ENCODE results near the gene DSCAML1. TPM values are rescaled to one million over a fixed set of nuclear protein-coding genes. Genes with fewer than 3 reads are reported as not detected.

The DSCAML1 gene
- total and polyA plus RNA-seq, 9 of the 15 experiments (the other 6 are each of a cell fraction or from before 2014, with no cell fraction given): not detected

DNA sequence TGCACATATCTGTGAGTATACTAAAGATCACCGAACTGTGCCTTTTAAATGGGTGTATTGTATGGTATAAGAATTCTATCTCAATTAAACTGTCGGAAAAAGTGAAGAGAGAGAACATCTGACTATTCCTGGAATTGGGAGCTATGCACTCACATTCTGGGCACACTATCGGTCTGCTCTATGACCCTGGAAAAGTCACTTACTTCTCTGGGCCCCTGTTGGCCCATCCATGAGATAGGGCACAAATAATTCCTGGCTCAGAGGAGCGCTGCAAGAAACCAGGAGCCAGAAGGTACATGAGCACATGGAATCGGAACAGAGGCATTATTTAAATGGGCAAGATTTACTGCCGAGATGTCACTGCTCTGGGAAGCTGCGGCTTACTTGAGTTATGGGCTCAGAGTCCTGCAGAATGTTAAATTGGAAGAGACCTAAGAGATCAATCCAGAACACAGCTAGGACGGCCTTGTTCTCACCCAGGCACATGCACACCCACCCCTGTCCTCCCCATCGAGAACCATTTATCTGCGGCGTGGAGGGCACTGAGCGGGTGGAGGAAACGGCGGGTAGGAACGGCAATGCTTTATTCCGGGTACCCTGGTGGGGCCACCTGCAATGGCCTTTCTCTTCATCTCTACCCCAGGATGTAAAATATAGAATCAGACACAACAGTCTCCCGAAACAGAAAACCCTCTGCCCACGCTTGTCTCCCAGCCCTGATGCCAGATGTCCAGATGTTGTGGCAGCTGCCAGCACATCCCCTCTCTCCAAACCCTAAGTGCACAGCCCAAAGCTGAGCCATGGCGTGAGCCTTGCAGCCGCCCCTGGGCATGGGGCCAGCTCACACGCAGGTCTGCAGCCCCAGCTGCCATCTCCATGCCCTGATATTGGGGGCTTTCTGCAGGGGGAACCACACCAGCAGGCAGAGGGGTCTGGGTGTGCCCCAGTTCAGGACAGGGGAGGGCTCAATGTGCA is 142.4 kb downstream of the DSCAML1 start:
- Histone ChIP-seq H3K27ac (ENCODE audit: extremely low read depth, low read depth, low read length) (no peak overlapping the region), H3K36me3 (ENCODE audit: control insufficient read depth, insufficient read depth, low read length) (no peaks in the 10 kb centered on the region), H3K9ac (ENCODE audit: insufficient read depth in 1 of 2, low read depth in 2 of 2, low read length in 2 of 2) (no peak overlapping the region), H3K4me2 (ENCODE audit: insufficient read depth, low read length) (no peak overlapping the region), H4K20me1 (replicated peaks; ENCODE audit: control insufficient read depth, insufficient read depth, low read length) (no peaks in the 10 kb centered on the region; the same call in 1 of the 2 replicates), H3K9me3 (replicated peaks; ENCODE audit: control insufficient read depth, insufficient read depth, low read depth, low read length) (no peaks in the 10 kb centered on the region), H3K27me3 (ENCODE audit: control insufficient read depth in 2 of 2, insufficient read depth in 2 of 2, low read length in 2 of 2) (peaks cover 16 to 69% of the 10 kb centered on the region in 2 experiments; a peak in 4 of 5 replicates), H2AFZ (ENCODE audit: low read depth, low read length) (no peak overlapping the region), H3K79me2 (ENCODE audit: control insufficient read depth, insufficient read depth, low read length) (no peaks in the 10 kb centered on the region), H3K4me3 (no peak overlapping the region), H3K9me1 (ENCODE audit: control insufficient read depth, insufficient read depth, low read length) (no peaks in the 10 kb centered on the region), H3K4me1 (replicated peaks in 1 of 2; ENCODE audit: control insufficient read depth in 2 of 2, insufficient read depth in 2 of 2, low read length in 2 of 2) (no peaks in the 10 kb centered on the region)
- CTCF ChIA-PET (ENCODE audit: low intra/inter-chr PET ratio): no interaction called here
- ATAC-seq: no peak
- POLR2A ChIA-PET: interaction anchor here (0.6 kb wide), 1 partner anchor 20 kb away, joined by 3 read pairs; no protein-coding TSS in a partner anchor
- intact Hi-C loops (cut with micrococcal nuclease): no loop called here
- WGBS (ENCODE audit: insufficient coverage, low coverage, missing lambda C conversion rate): under 1% methylated on average over 21 of the region's 21 CpGs
- in situ Hi-C loops (cut with MboI): no loop called here
- no peak for DNase-seq (ENCODE audit: extremely low read depth in 1 of 4, low spot score in 3 of 4)
- no peak for FAIRE-seq
- BruUV-seq (replicated peaks): no TSS peak
- TF ChIP-seq NFIX (CRISPR knock-in tag; IDR thresholded peaks at IDR 0.05; ENCODE audit: low read depth) (no peak), HMG20A (CRISPR knock-in tag; conservative IDR thresholded peaks at IDR 0.05) (no peak), HDAC8 (tag; IDR thresholded peaks at IDR 0.05) (no peak), GATAD2A (IDR thresholded peaks at IDR 0.05) (no peak), RBM25 (IDR thresholded peaks at IDR 0.05; ENCODE audit: low read depth, low read length, severe bottlenecking) (no peak), ASH1L (IDR thresholded peaks at IDR 0.05; ENCODE audit: borderline replicate concordance, low read depth, partially characterized antibody) (no peak), SMC3 (conservative IDR thresholded peaks at IDR 0.05; ENCODE audit: insufficient read depth, low read depth, low read length) (no peak), ZC3H8 (IDR thresholded peaks at IDR 0.05) (no peak), FOXA1 (IDR thresholded peaks at IDR 0.05; ENCODE audit: borderline replicate concordance) (no peak), ZFP30 (CRISPR knock-in tag; IDR thresholded peaks at IDR 0.05; ENCODE audit: borderline replicate concordance) (no peak), ARID2 (IDR thresholded peaks at IDR 0.05) (no peak)
- TF ChIP-seq, protein P1, sequence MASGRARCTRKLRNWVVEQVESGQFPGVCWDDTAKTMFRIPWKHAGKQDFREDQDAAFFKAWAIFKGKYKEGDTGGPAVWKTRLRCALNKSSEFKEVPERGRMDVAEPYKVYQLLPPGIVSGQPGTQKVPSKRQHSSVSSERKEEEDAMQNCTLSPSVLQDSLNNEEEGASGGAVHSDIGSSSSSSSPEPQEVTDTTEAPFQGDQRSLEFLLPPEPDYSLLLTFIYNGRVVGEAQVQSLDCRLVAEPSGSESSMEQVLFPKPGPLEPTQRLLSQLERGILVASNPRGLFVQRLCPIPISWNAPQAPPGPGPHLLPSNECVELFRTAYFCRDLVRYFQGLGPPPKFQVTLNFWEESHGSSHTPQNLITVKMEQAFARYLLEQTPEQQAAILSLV (tag; IDR thresholded peaks at IDR 0.05): no peak
- TF ChIP-seq, protein P2, sequence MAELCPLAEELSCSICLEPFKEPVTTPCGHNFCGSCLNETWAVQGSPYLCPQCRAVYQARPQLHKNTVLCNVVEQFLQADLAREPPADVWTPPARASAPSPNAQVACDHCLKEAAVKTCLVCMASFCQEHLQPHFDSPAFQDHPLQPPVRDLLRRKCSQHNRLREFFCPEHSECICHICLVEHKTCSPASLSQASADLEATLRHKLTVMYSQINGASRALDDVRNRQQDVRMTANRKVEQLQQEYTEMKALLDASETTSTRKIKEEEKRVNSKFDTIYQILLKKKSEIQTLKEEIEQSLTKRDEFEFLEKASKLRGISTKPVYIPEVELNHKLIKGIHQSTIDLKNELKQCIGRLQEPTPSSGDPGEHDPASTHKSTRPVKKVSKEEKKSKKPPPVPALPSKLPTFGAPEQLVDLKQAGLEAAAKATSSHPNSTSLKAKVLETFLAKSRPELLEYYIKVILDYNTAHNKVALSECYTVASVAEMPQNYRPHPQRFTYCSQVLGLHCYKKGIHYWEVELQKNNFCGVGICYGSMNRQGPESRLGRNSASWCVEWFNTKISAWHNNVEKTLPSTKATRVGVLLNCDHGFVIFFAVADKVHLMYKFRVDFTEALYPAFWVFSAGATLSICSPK (IDR thresholded peaks at IDR 0.05; ENCODE audit: borderline replicate concordance): no peak
- TF ChIP-seq, protein P3, sequence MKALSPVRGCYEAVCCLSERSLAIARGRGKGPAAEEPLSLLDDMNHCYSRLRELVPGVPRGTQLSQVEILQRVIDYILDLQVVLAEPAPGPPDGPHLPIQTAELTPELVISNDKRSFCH (CRISPR knock-in tag; IDR thresholded peaks at IDR 0.05): no peak
- TF ChIP-seq, protein P3 (tag; IDR thresholded peaks at IDR 0.05): no peak
- TF ChIP-seq, protein P4, sequence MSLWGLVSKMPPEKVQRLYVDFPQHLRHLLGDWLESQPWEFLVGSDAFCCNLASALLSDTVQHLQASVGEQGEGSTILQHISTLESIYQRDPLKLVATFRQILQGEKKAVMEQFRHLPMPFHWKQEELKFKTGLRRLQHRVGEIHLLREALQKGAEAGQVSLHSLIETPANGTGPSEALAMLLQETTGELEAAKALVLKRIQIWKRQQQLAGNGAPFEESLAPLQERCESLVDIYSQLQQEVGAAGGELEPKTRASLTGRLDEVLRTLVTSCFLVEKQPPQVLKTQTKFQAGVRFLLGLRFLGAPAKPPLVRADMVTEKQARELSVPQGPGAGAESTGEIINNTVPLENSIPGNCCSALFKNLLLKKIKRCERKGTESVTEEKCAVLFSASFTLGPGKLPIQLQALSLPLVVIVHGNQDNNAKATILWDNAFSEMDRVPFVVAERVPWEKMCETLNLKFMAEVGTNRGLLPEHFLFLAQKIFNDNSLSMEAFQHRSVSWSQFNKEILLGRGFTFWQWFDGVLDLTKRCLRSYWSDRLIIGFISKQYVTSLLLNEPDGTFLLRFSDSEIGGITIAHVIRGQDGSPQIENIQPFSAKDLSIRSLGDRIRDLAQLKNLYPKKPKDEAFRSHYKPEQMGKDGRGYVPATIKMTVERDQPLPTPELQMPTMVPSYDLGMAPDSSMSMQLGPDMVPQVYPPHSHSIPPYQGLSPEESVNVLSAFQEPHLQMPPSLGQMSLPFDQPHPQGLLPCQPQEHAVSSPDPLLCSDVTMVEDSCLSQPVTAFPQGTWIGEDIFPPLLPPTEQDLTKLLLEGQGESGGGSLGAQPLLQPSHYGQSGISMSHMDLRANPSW (CRISPR knock-in tag; IDR thresholded peaks at IDR 0.05): no peak

Measured in K562 (cell line).